H1 (cell line): ENCODE results near the gene NEO1. TPM values are rescaled to one million over a fixed set of nuclear protein-coding genes. Genes with fewer than 3 reads are reported as not detected.

ENCODE experiments used
- CTCF ChIA-PET: fragments of 300-600 bp; sonication (Branson Sonifier 250); formaldehyde crosslinking; loops from one replicate; lab custom pipeline; 2021; ENCODE audit not compliant: partially characterized antibody; lab: Charles Lee
- POLR2A ChIA-PET: fragments of 300-600 bp; sonication (Branson Sonifier 250); formaldehyde crosslinking; loops from one replicate; lab custom pipeline; 2021; ENCODE audit warnings: inconsistent platforms; ENCODE audit not compliant: partially characterized antibody; lab: Charles Lee
- DNase-seq, 2 experiments: peaks; one replicate each; pipeline versions ENCODE4 v3.0.0 to v3.0.0-alpha.2; 2010 to 2022; ENCODE audit warnings: low spot score in 2 of 2, low read depth in 1 of 2, mixed read lengths in 1 of 2
- FAIRE-seq: peaks from 2 replicates; lab custom pipeline; 2011; peaks lifted over from hg19 to GRCh38; lab: Jason Lieb, UNC
- H2AFZ ChIP-seq: 2 replicates; pipeline ENCODE4 v1.8.1; 2012; ENCODE audit warnings: low read length, inconsistent platforms
- H2AK5ac ChIP-seq: 2 replicates; pipeline ENCODE4 v1.6.1; 2013; ENCODE audit warnings: low read depth, low read length
- H2BK120ac ChIP-seq: replicated peaks from 2 replicates; pipeline ENCODE3; 2013; ENCODE audit warnings: low read depth, low read length, inconsistent platforms
- H2BK12ac ChIP-seq: 2 replicates; pipeline ENCODE4 v1.6.1; 2013; ENCODE audit warnings: low read depth, low read length
- H2BK15ac ChIP-seq: 2 replicates; pipeline ENCODE4 v1.6.1; 2013; ENCODE audit warnings: low read length
- H2BK20ac ChIP-seq: 2 replicates; pipeline ENCODE4 v1.6.1; 2013; ENCODE audit warnings: low read length
- H2BK5ac ChIP-seq: 2 replicates; pipeline ENCODE4 v1.6.1; 2013; ENCODE audit warnings: low read depth, low read length
- H3K14ac ChIP-seq: 2 replicates; pipeline ENCODE4 v1.6.1; 2013; ENCODE audit warnings: inconsistent platforms; ENCODE audit not compliant: insufficient read length
- H3K18ac ChIP-seq: 2 replicates; pipeline ENCODE4 v1.6.1; 2013; ENCODE audit warnings: low read length; ENCODE audit errors: extremely low read depth
- H3K23ac ChIP-seq: 2 replicates; pipeline ENCODE4 v1.6.1; 2013; ENCODE audit warnings: inconsistent platforms; ENCODE audit not compliant: insufficient read length
- H3K23me2 ChIP-seq: 2 replicates; pipeline ENCODE4 v1.6.1; 2013; ENCODE audit warnings: low read depth, low read length
- H3K27ac ChIP-seq: 2 replicates; pipeline ENCODE4 v1.6.1; 2011; ENCODE audit warnings: low read depth, low read length, inconsistent platforms
- H3K27me3 ChIP-seq, 4 experiments: replicated peaks in 1 of 4; 1 replicate in 1 of 4; 2 replicates in 3 of 4; pipeline versions ENCODE4 v1.6.1 to v1.8.1; 2011 to 2013; ENCODE audit warnings: low read length in 3 of 4, mild to moderate bottlenecking in 3 of 4, inconsistent platforms in 2 of 4, mixed read lengths in 2 of 4, moderate library complexity in 1 of 4; ENCODE audit not compliant: control insufficient read depth in 3 of 4, insufficient read depth in 3 of 4; ENCODE audit errors: extremely low read depth in 1 of 4
- H3K36me3 ChIP-seq, 4 experiments: 2 replicates each; pipeline versions ENCODE4 v1.6.1 to v1.8.1; 2011 to 2013; ENCODE audit warnings: mild to moderate bottlenecking in 4 of 4, low read length in 3 of 4, moderate library complexity in 2 of 4, control low read depth in 1 of 4, inconsistent platforms in 1 of 4; ENCODE audit not compliant: insufficient read depth in 4 of 4, control insufficient read depth in 2 of 4
- H3K4ac ChIP-seq: replicated peaks from 2 replicates; pipeline ENCODE3; 2013; ENCODE audit warnings: low read length, low read depth, mixed read lengths, inconsistent platforms; ENCODE audit not compliant: insufficient read length
- H3K4me1 ChIP-seq, 4 experiments: replicated peaks in 1 of 4; 1 replicate in 1 of 4; 2 replicates in 3 of 4; pipeline versions ENCODE4 v1.6.1 to v1.8.1; 2011 to 2013; ENCODE audit warnings: low read length in 3 of 4, inconsistent platforms in 2 of 4, mixed read lengths in 1 of 4; ENCODE audit not compliant: insufficient read depth in 4 of 4, control insufficient read depth in 3 of 4
- H3K4me2 ChIP-seq, 2 experiments: 2 replicates each; pipeline versions ENCODE4 v1.6.1 to v1.8.1; 2011 to 2013; ENCODE audit warnings: low read depth in 2 of 2, low read length in 2 of 2, control low read depth in 1 of 2, inconsistent platforms in 1 of 2, mild to moderate bottlenecking in 1 of 2; ENCODE audit not compliant: insufficient read depth in 1 of 2
- H3K4me3 ChIP-seq, 4 experiments: fragments of 200-600, 300-600 bp in 1 of 4; sonication (generic), shearing (Covaris generic), sonication (Bioruptor Twin) in 1 of 4; 2 replicates each; pipeline versions ENCODE4 v1.5.1 to v1.8.1; 2011 to 2016; ENCODE audit warnings: low read length in 4 of 4, low read depth in 3 of 4, control low read depth in 2 of 4, inconsistent platforms in 2 of 4, mild to moderate bottlenecking in 2 of 4, mixed read lengths in 1 of 4, moderate library complexity in 1 of 4; ENCODE audit not compliant: insufficient read depth in 2 of 4; ENCODE audit errors: extremely low read depth in 1 of 4
- H3K56ac ChIP-seq: replicated peaks from 2 replicates; pipeline ENCODE3; 2013; ENCODE audit warnings: low read depth, mild to moderate bottlenecking, mixed read lengths, low read length, inconsistent platforms; ENCODE audit not compliant: insufficient read length
- H3K79me1 ChIP-seq: 2 replicates; pipeline ENCODE4 v1.6.1; 2013; ENCODE audit warnings: low read depth, low read length, control low read depth
- H3K79me2 ChIP-seq, 2 experiments: 2 replicates each; pipeline versions ENCODE4 v1.6.1 to v1.8.1; 2012 to 2013; ENCODE audit warnings: low read length in 2 of 2, mild to moderate bottlenecking in 2 of 2, inconsistent platforms in 1 of 2; ENCODE audit not compliant: insufficient read depth in 2 of 2, control insufficient read depth in 1 of 2
- H3K9ac ChIP-seq, 4 experiments: replicated peaks in 1 of 4; 1 replicate in 1 of 4; 2 replicates in 3 of 4; pipeline versions ENCODE4 v1.6.1 to v1.8.1; 2011 to 2013; ENCODE audit warnings: low read depth in 3 of 4, low read length in 3 of 4, control low read depth in 2 of 4, mild to moderate bottlenecking in 2 of 4, moderate library complexity in 2 of 4, inconsistent platforms in 1 of 4; ENCODE audit errors: extremely low read depth in 1 of 4
- H3K9me3 ChIP-seq, 2 experiments: 2 replicates each; pipeline versions ENCODE4 v1.6.1 to v1.8.1; 2012 to 2013; ENCODE audit warnings: mild to moderate bottlenecking in 2 of 2, moderate library complexity in 2 of 2, control low read depth in 1 of 2, inconsistent platforms in 1 of 2, low read depth in 1 of 2, low read length in 1 of 2, mixed read lengths in 1 of 2; ENCODE audit not compliant: insufficient read depth in 2 of 2
- H4K20me1 ChIP-seq, 2 experiments: replicated peaks in 1 of 2; 2 replicates each; pipeline versions ENCODE3 to v1.8.1; 2011 to 2013; ENCODE audit warnings: inconsistent platforms in 2 of 2, low read length in 2 of 2, mild to moderate bottlenecking in 1 of 2; ENCODE audit not compliant: insufficient read depth in 2 of 2, control insufficient read depth in 1 of 2
- H4K5ac ChIP-seq: 2 replicates; pipeline ENCODE4 v1.6.1; 2013; ENCODE audit warnings: low read length, low read depth, mixed read lengths, inconsistent platforms; ENCODE audit not compliant: insufficient read length
- H4K8ac ChIP-seq: 2 replicates; pipeline ENCODE4 v1.8.0; 2013; ENCODE audit warnings: mild to moderate bottlenecking, moderate library complexity, low read length, inconsistent platforms; ENCODE audit not compliant: insufficient read depth; ENCODE audit errors: extremely low read depth
- H4K91ac ChIP-seq: replicated peaks from 2 replicates; pipeline ENCODE3; 2013; ENCODE audit warnings: low read length, mixed read lengths, inconsistent platforms; ENCODE audit not compliant: insufficient read length
- MAFK ChIP-seq: IDR thresholded peaks from 2 replicates; pipeline ENCODE4 v1.6.1; 2012; ENCODE audit warnings: low read depth, mild to moderate bottlenecking, improper control_type of control experiment, low read length
- RFX5 ChIP-seq: IDR thresholded peaks from 2 replicates; pipeline ENCODE4 v1.6.1; 2011; ENCODE audit warnings: low read depth, low read length, improper control_type of control experiment, borderline replicate concordance
- SAP30 ChIP-seq: fragments of 300-600 bp; sonication (generic); IDR thresholded peaks from 2 replicates; pipeline ENCODE4 v1.7.1; 2012; ENCODE audit warnings: low read length, moderate library complexity, mild to moderate bottlenecking, inconsistent platforms; ENCODE audit not compliant: insufficient read depth, insufficient replicate concordance
- TCF12 ChIP-seq: IDR thresholded peaks from 2 replicates; pipeline ENCODE4 v1.6.1; 2011; ENCODE audit warnings: low read depth, mild to moderate bottlenecking, low read length
- WGBS, 2 experiments: shearing (Covaris generic) in 1 of 2; methylation state at CpG; one replicate each; pipeline versions ENCODE4 v1.1.6 to v1.1.7; 2013 to 2015; ENCODE audit warnings: low lambda C conversion rate in 2 of 2, mixed read lengths in 2 of 2, inconsistent platforms in 1 of 2, low coverage in 1 of 2, missing lambda C conversion rate in 1 of 2; ENCODE audit not compliant: insufficient replicate concordance in 2 of 2, insufficient coverage in 1 of 2, insufficient read length in 1 of 2; ENCODE audit errors: extremely low coverage in 1 of 2, missing lambda C conversion rate in 1 of 2; 5-methylcytosine and 5-hydroxymethylcytosine counted together
- polyA plus RNA-seq, 7 experiments: library from polyadenylated mRNA; depleted of rRNA in 3 of 7; stranded (reverse) in 5 of 7; unstranded in 2 of 7; fragments of >200 nt in 5 of 7; fragments of 200-250 nt in 2 of 7; gene quantifications; 1 replicate in 5 of 7; 2 replicates in 1 of 7; 4 replicates in 1 of 7; pipeline versions ENCODE4 v1.2.1 to v1.2.3, GENCODE V29; 2011 to 2013; ENCODE audit warnings: missing spikeins in 2 of 7, mixed read lengths in 2 of 7
- total RNA-seq: library from RNA; stranded (reverse); fragmentation: NEBNext Ultra II Directional; extraction: Animal tissue kit (Norgen Biotek cat#: 25700); gene quantifications from 2 replicates; pipeline ENCODE4 v1.2.1, GENCODE V29; 2021
- TF ChIP-seq, protein P1 (sequence below): IDR thresholded peaks from 2 replicates; pipeline ENCODE4 v1.6.1; 2011; ENCODE audit warnings: low read depth, mild to moderate bottlenecking, low read length; ENCODE audit not compliant: insufficient read depth

The NEO1 gene
- total and polyA plus RNA-seq, 2 of the 8 experiments (the other 6 are each of a cell fraction or from before 2014, with no cell fraction given), result 36.0 to 51.0 TPM

DNA sequence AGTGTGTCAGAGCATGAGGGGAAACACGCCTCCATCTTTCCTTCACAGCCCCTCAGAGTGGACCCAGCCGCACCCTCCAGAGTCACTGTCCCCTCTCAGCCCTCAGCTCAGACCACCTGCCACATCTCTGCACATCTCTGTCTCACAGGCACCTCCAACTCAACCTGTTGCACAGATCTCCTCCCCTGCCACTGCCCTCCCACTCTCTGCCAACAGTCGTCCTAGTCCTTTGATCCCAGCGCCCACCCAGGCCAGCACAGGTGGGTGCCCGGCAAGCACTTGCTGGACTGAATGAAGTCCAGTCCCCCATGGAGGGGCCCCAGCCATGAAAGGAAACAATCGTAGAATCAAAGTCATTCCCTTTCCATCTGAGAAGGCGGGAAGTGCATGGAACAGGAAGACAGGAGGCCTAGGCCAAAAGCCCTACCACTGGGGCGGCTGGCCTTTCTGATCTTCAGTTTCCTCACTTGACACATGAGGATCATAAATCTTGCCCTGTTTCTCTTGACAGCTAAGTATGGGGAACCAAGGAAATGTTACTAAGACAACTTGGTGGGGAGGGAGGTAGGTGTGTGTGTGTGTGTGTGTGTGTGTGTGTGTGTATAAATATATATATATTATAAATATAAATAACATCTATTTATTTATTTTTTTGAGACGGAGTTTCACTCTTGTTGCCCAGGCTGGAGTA is 288.4 kb downstream of the NEO1 start:
- peaks cover 0 to 11% of the 10 kb centered on the region in 2 experiments for H4K20me1 ChIP-seq
- H2BK120ac ChIP-seq, result no peak overlapping the region
- TF ChIP-seq MAFK (no peak), TCF12 (no peak), RFX5 (no peak), SAP30 (no peak)
- TF ChIP-seq, protein P1, sequence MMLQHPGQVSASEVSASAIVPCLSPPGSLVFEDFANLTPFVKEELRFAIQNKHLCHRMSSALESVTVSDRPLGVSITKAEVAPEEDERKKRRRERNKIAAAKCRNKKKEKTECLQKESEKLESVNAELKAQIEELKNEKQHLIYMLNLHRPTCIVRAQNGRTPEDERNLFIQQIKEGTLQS, result no peak
- no peak overlapping the region for H3K27ac ChIP-seq
- no peak overlapping the region for H3K18ac ChIP-seq
- no peaks in the 10 kb centered on the region for H3K4me1 ChIP-seq
- H3K9ac ChIP-seq, result no peak overlapping the region
- H3K9me3 ChIP-seq, result peaks cover 0 to 3% of the 10 kb centered on the region in 2 experiments; a peak in 1 of 4 replicates
- no peak overlapping the region for H2BK20ac ChIP-seq
- H4K8ac ChIP-seq, result no peak overlapping the region
- no peak overlapping the region for H3K14ac ChIP-seq
- no peak overlapping the region for H2AK5ac ChIP-seq
- no peaks in the 10 kb centered on the region for H3K23me2 ChIP-seq
- no peak overlapping the region for H2BK15ac ChIP-seq
- no peak overlapping the region for H3K23ac ChIP-seq
- H2AFZ ChIP-seq, result no peak overlapping the region
- DNase-seq (no peak), FAIRE-seq (no peak)
- H3K79me1 ChIP-seq, result peaks cover 5% of the 10 kb centered on the region; the same call in 1 of the 2 replicates
- no peak overlapping the region for H4K91ac ChIP-seq
- no peak overlapping the region for H4K5ac ChIP-seq
- no peak overlapping the region for H2BK12ac ChIP-seq
- peaks cover 0 to 24% of the 10 kb centered on the region in 2 experiments; a peak in 3 of 4 replicates for H3K79me2 ChIP-seq
- WGBS, 2 experiments, result 91% methylated on average over 9 of the region's 9 CpGs; no CpG with 5 or more reads in 1 of the 2 experiments
- H3K27me3 ChIP-seq, result no peaks in the 10 kb centered on the region
- H3K36me3 ChIP-seq, result peaks cover 2 to 9% (median 6%) of the 10 kb centered on the region in 4 experiments; a peak in 6 of 8 replicates
- no peak overlapping the region for H3K4ac ChIP-seq
- ChIA-PET POLR2A (no interaction called here), CTCF (interaction anchor here (1.0 to 1.4 kb wide), 3 partner anchors 16 to 222 kb away, joined by 3 to 5 read pairs (median 4); no protein-coding TSS in a partner anchor)
- no peak overlapping the region for H3K56ac ChIP-seq
- no peak overlapping the region for H3K4me3 ChIP-seq
- no peak overlapping the region for H2BK5ac ChIP-seq
- no peak overlapping the region for H3K4me2 ChIP-seq
